IMR-90 (cell line): ENCODE results near the gene KIF20B. TPM values are rescaled to one million over a fixed set of nuclear protein-coding genes. Genes with fewer than 3 reads are reported as not detected.

ENCODE experiments used
- ATAC-seq: fragments of 200-7000 bp; cut with Tn5 transposase; 2 replicates; pipeline ENCODE4 v1.9.1; 2020; ENCODE audit warnings: low read depth, mild to moderate bottlenecking, moderate library complexity
- Bru-seq: library from RNA; stranded (reverse); fragments of 400-500 nt; gene quantifications from one replicate; lab custom pipeline; 2021; lab: Mats Ljungman, UMichigan
- BruChase-seq, 2 experiments: library from RNA; stranded (reverse); fragments of 400-500 nt; gene quantifications; one replicate each; lab custom pipeline; 2021; lab: Mats Ljungman, UMichigan
- BruUV-seq: library from RNA; stranded (reverse); fragments of 400-500 nt; replicated peaks from 2 replicates; lab custom pipeline; 2021; lab: Mats Ljungman, UMichigan
- CTCF ChIA-PET: fragments of 300-600 bp; formaldehyde crosslinking; extraction: SDS; loops from one replicate; lab custom pipeline; 2021; ENCODE audit warnings: antibody characterized with exemption; lab: Yijun Ruan, JAX
- POLR2A ChIA-PET: fragments of 300-600 bp; sonication (Branson Sonifier 250); formaldehyde crosslinking; loops from one replicate; lab custom pipeline; 2022; ENCODE audit warnings: antibody characterized with exemption; ENCODE audit not compliant: unreplicated experiment; lab: Charles Lee
- DNase-seq: peaks from one replicate; pipeline ENCODE4 v3.0.0; 2013
- H2AFZ ChIP-seq: replicated peaks from 2 replicates; pipeline ENCODE3; 2013; ENCODE audit warnings: low read length, mild to moderate bottlenecking; ENCODE audit not compliant: poor library complexity
- H2AK5ac ChIP-seq: 2 replicates; pipeline ENCODE4 v1.6.1; 2013; ENCODE audit warnings: low read depth, low read length, inconsistent platforms
- H2AK9ac ChIP-seq: replicated peaks from 2 replicates; pipeline ENCODE3; 2013; ENCODE audit warnings: mild to moderate bottlenecking, low read depth, low read length, moderate library complexity; ENCODE audit not compliant: poor library complexity
- H2BK120ac ChIP-seq: 2 replicates; pipeline ENCODE4 v1.6.1; 2013; ENCODE audit warnings: low read depth, low read length, inconsistent platforms
- H2BK15ac ChIP-seq: 3 replicates; pipeline ENCODE4 v1.6.1; 2013; ENCODE audit warnings: low read depth, low read length, inconsistent platforms
- H2BK20ac ChIP-seq: 2 replicates; pipeline ENCODE4 v1.6.1; 2013; ENCODE audit warnings: low read depth, mild to moderate bottlenecking, inconsistent platforms, low read length, moderate library complexity
- H2BK5ac ChIP-seq: 2 replicates; pipeline ENCODE4 v1.6.1; 2013; ENCODE audit warnings: mild to moderate bottlenecking, low read depth, low read length, inconsistent platforms; ENCODE audit not compliant: poor library complexity, severe bottlenecking
- H3K14ac ChIP-seq: replicated peaks from 2 replicates; pipeline ENCODE4 v1.6.1; 2013; ENCODE audit warnings: low read depth, low read length, inconsistent platforms
- H3K18ac ChIP-seq: 2 replicates; pipeline ENCODE4 v1.6.1; 2013; ENCODE audit warnings: low read depth, low read length, control low read depth
- H3K23ac ChIP-seq: 2 replicates; pipeline ENCODE4 v1.6.1; 2013; ENCODE audit warnings: low read depth, low read length, inconsistent platforms
- H3K27ac ChIP-seq: 2 replicates; pipeline ENCODE4 v1.5.1; 2013; ENCODE audit warnings: mild to moderate bottlenecking, control low read depth, low read length; ENCODE audit not compliant: insufficient read depth
- H3K27me3 ChIP-seq: 2 replicates; pipeline ENCODE4 v1.6.1; 2013; ENCODE audit warnings: low read length; ENCODE audit not compliant: control insufficient read depth, insufficient read depth
- H3K36me3 ChIP-seq: 2 replicates; pipeline ENCODE4 v1.6.1; 2013; ENCODE audit warnings: low read length, mixed read lengths; ENCODE audit not compliant: control insufficient read depth, insufficient read depth
- H3K4ac ChIP-seq: 2 replicates; pipeline ENCODE4 v1.6.1; 2013; ENCODE audit warnings: low read depth, low read length, inconsistent platforms
- H3K4me1 ChIP-seq: 2 replicates; pipeline ENCODE4 v1.6.1; 2013; ENCODE audit warnings: low read length, mixed read lengths; ENCODE audit not compliant: control insufficient read depth, insufficient read depth
- H3K4me2 ChIP-seq: 2 replicates; pipeline ENCODE4 v1.6.1; 2013; ENCODE audit warnings: low read depth, mild to moderate bottlenecking, control low read depth, low read length, moderate library complexity
- H3K4me3 ChIP-seq: 2 replicates; pipeline ENCODE4 v1.5.1; 2013; ENCODE audit warnings: low read depth, mild to moderate bottlenecking, control low read depth, low read length, moderate library complexity; ENCODE audit not compliant: insufficient read depth
- H3K56ac ChIP-seq: 2 replicates; pipeline ENCODE4 v1.6.1; 2013; ENCODE audit warnings: low read length, inconsistent platforms; ENCODE audit not compliant: insufficient read depth; ENCODE audit errors: extremely low read depth
- H3K79me1 ChIP-seq, 2 experiments: 2 replicates each; pipeline ENCODE4 v1.6.1; 2013; ENCODE audit warnings: low read length in 2 of 2, inconsistent platforms in 1 of 2, low read depth in 1 of 2
- H3K9ac ChIP-seq: 2 replicates; pipeline ENCODE4 v1.6.1; 2013; ENCODE audit warnings: low read depth, low read length, control low read depth
- H3K9me1 ChIP-seq: 2 replicates; pipeline ENCODE4 v1.6.1; 2013; ENCODE audit warnings: low read length, inconsistent platforms; ENCODE audit not compliant: insufficient read depth
- H3K9me3 ChIP-seq: 2 replicates; pipeline ENCODE4 v1.6.1; 2013; ENCODE audit warnings: low read length; ENCODE audit not compliant: control insufficient read depth, insufficient read depth
- H4K20me1 ChIP-seq: 2 replicates; pipeline ENCODE4 v1.6.1; 2013; ENCODE audit warnings: low read length, inconsistent platforms; ENCODE audit not compliant: insufficient read depth
- H4K5ac ChIP-seq: 2 replicates; pipeline ENCODE4 v1.6.1; 2013; ENCODE audit warnings: mild to moderate bottlenecking, low read depth, low read length, control low read depth
- H4K8ac ChIP-seq, 2 experiments: 2 replicates each; pipeline ENCODE4 v1.6.1; 2013; ENCODE audit warnings: low read depth in 2 of 2, low read length in 2 of 2, control low read depth in 1 of 2, inconsistent platforms in 1 of 2
- H4K91ac ChIP-seq: 2 replicates; pipeline ENCODE4 v1.6.1; 2013; ENCODE audit warnings: low read depth, low read length, inconsistent platforms; ENCODE audit not compliant: insufficient read depth
- CEBPB ChIP-seq: IDR thresholded peaks from 2 replicates; pipeline ENCODE4 v1.6.1; 2012; ENCODE audit warnings: low read depth, low read length, improper control_type of control experiment
- CHD1 ChIP-seq: IDR thresholded peaks from 2 replicates; pipeline ENCODE4 v1.6.1; 2012; ENCODE audit warnings: low read depth, low read length, improper control_type of control experiment
- CTCF ChIP-seq: conservative IDR thresholded peaks from 2 replicates; pipeline ENCODE4 v1.5.1; 2012; ENCODE audit warnings: mild to moderate bottlenecking, low read depth, low read length, improper control_type of control experiment
- ELK1 ChIP-seq: fragments of 150-350 bp; IDR thresholded peaks from 2 replicates; pipeline ENCODE4 v1.6.1; 2016; ENCODE audit warnings: low read depth, mild to moderate bottlenecking, low read length, moderate library complexity, borderline replicate concordance
- FOS ChIP-seq: fragments of 150-350 bp; IDR thresholded peaks from 2 replicates; pipeline ENCODE4 v1.6.1; 2016; ENCODE audit warnings: low read depth, low read length
- MAFK ChIP-seq: IDR thresholded peaks from 2 replicates; pipeline ENCODE4 v1.6.1; 2012; ENCODE audit warnings: low read depth, low read length, improper control_type of control experiment
- MXI1 ChIP-seq: IDR thresholded peaks from 2 replicates; pipeline ENCODE4 v1.6.1; 2012; ENCODE audit warnings: low read depth, mild to moderate bottlenecking, low read length, moderate library complexity, borderline replicate concordance
- NFE2L2 ChIP-seq: fragments of 150-350 bp; IDR thresholded peaks from 2 replicates; pipeline ENCODE4 v1.6.1; 2016; ENCODE audit warnings: low read depth, mild to moderate bottlenecking, low read length
- RAD21 ChIP-seq: IDR thresholded peaks from 2 replicates; pipeline ENCODE4 v1.6.1; 2012; ENCODE audit warnings: low read length, improper control_type of control experiment
- RFX5 ChIP-seq: IDR thresholded peaks from 2 replicates; pipeline ENCODE4 v1.8.0; 2012; ENCODE audit warnings: low read depth, mild to moderate bottlenecking, low read length, moderate library complexity
- SMC3 ChIP-seq: fragments of 150-350 bp; IDR thresholded peaks from 2 replicates; pipeline ENCODE4 v1.6.1; 2016; ENCODE audit warnings: low read depth, mild to moderate bottlenecking, antibody characterized with exemption, low read length, moderate library complexity
- WGBS, 2 experiments: methylation state at CpG; one replicate each; pipeline versions ENCODE4 v1.1.5 to v1.1.7; 2013; ENCODE audit warnings: missing lambda C conversion rate in 2 of 2; ENCODE audit not compliant: insufficient read length in 1 of 2; ENCODE audit errors: extremely low coverage in 2 of 2; 5-methylcytosine and 5-hydroxymethylcytosine counted together
- dilution Hi-C: fragments of 300-500 bp; cut with HindIII; formaldehyde crosslinking; loops from one replicate; pipeline ENCODE4 v1.14.3; 2018; ENCODE audit warnings: low sequenced_read_pairs; ENCODE audit not compliant: unreplicated experiment
- in situ Hi-C: fragments of 300-500 bp; cut with MboI; formaldehyde crosslinking; loops from 3 replicates; pipeline ENCODE4 v1.14.3; 2019; ENCODE audit warnings: low sequenced_read_pairs, inconsistent platforms, mixed read lengths
- intact Hi-C: fragments of 100-400 bp; cut with micrococcal nuclease; formaldehyde crosslinking; loops from 2 replicates; pipeline ENCODE4 v1.10.0; 2022
- long read RNA-seq: library from polyadenylated mRNA; unstranded; transcript quantifications from one replicate; pipeline ENCODE4 v2.0.0, GENCODE V29; 2021; ENCODE audit not compliant: unreplicated experiment
- polyA plus RNA-seq, 3 experiments: library from polyadenylated mRNA; depleted of rRNA; stranded (reverse); fragments of >200 nt; gene quantifications; 2 replicates each; pipeline ENCODE4 v1.2.3, GENCODE V29; 2012; ENCODE audit warnings: low replicate concordance in 1 of 3
- total RNA-seq: library from RNA; depleted of rRNA; stranded (reverse); fragments of >200 nt; gene quantifications from 2 replicates; pipeline ENCODE4 v1.2.3, GENCODE V29; 2012; rRNA removed

The KIF20B gene
- total RNA-seq (16.1 and 23.5 TPM in 2 replicates), polyA plus RNA-seq (2012; rRNA removed) (2.7 and 3.1 TPM in 2 replicates), Bru-seq, nascent RNA (percentile 59 among the genes with signal in this experiment), BruChase-seq, experiment 1, labeled RNA remaining after a 6-hour chase (percentile 45 among the genes with signal in this experiment), BruChase-seq, experiment 2, labeled RNA remaining after a 2-hour chase (percentile 50 among the genes with signal in this experiment)
- polyA plus RNA-seq (2012; cell fraction: cytosol; rRNA removed): 0.11 and 0.23 TPM in 2 replicates
- 0.35 and 2.2 TPM in 2 replicates for polyA plus RNA-seq (2012; cell fraction: nucleus; rRNA removed; ENCODE audit: low replicate concordance)
- long read RNA-seq, partial matches to known transcripts: 8 of 10 reads
- long read RNA-seq, other reads (novel, unspliced or antisense): 2 of 10 reads

- peak within 1 kb of the TSS; percentile 91 to 95 for H4K8ac ChIP-seq
- peak within 1 kb of the TSS; percentile 90 for H3K27ac ChIP-seq
- peak within 1 kb of the TSS; percentile 10; the same call in 1 of the 2 replicates for H2BK20ac ChIP-seq
- H3K4ac ChIP-seq: peak within 1 kb of the TSS; percentile 87
- peak within 1 kb of the TSS; percentile 95 for H4K91ac ChIP-seq
- H2BK5ac ChIP-seq: peak within 1 kb of the TSS; percentile 89
- H2AK5ac ChIP-seq: peak within 1 kb of the TSS; percentile 32; the same call in 1 of the 2 replicates
- ChIA-PET CTCF (interaction anchor here (0.6 to 1.0 kb wide), 3 partner anchors 10 to 129 kb away, joined by 3 to 5 read pairs (median 3); no protein-coding TSS in a partner anchor), POLR2A (interaction anchor here (0.6 kb wide), 1 partner anchor 58 kb away, joined by 3 read pairs; no protein-coding TSS in a partner anchor)
- H3K4me3 ChIP-seq: peak within 1 kb of the TSS; percentile 77
- H3K9ac ChIP-seq: peak within 1 kb of the TSS; percentile 84
- peak within 1 kb of the TSS; percentile 76; the same call in 2 of the 3 replicates for H2BK15ac ChIP-seq
- 0 out of 2 replicates have a peak, but pooled peaks cover 2% of the 10 kb centered on the region for H3K9me1 ChIP-seq
- H3K4me2 ChIP-seq: peak within 1 kb of the TSS; percentile 70
- DNase-seq (peak; percentile 95), ATAC-seq (peak; percentile 100)
- H3K9me3 ChIP-seq: no peaks in the 10 kb centered on the region
- peak within 1 kb of the TSS; percentile 68 for H3K18ac ChIP-seq
- peak within 1 kb of the TSS; percentile 54; the same call in 1 of the 2 replicates for H2BK120ac ChIP-seq
- H2AK9ac ChIP-seq: peak within 1 kb of the TSS; percentile 91
- H4K5ac ChIP-seq: peak within 1 kb of the TSS; percentile 69
- intact Hi-C loops: loop anchor here (2.0 to 5.0 kb wide), 5 partner anchors 44 to 275 kb away; partner anchors contain the start of gene PANK1
- H3K27me3 ChIP-seq: no peaks in the 10 kb centered on the region
- peak within 1 kb of the TSS; percentile 90 for H3K23ac ChIP-seq
- no TSS peak for BruUV-seq
- peak within 1 kb of the TSS; percentile 99 for H2AFZ ChIP-seq
- H3K56ac ChIP-seq: peak within 1 kb of the TSS; percentile 80
- H3K4me1 ChIP-seq: peaks cover 2% of the 10 kb centered on the region; the same call in 1 of the 2 replicates
- WGBS, 2 experiments: 0% methylated on average over 15 of the region's 48 CpGs; no CpG with 5 or more reads in 1 of the 2 experiments
- H4K20me1 ChIP-seq: no peaks in the 10 kb centered on the region
- dilution Hi-C loops: no loop called here
- H3K79me1 ChIP-seq: peaks cover 5 to 11% of the 10 kb centered on the region in 2 experiments; a peak in 3 of 4 replicates
- in situ Hi-C loops: no loop called here
- peak within 1 kb of the TSS; percentile 82 for H3K14ac ChIP-seq
- no peaks in the 10 kb centered on the region for H3K36me3 ChIP-seq
- TF ChIP-seq RFX5: no peak
- TF ChIP-seq CTCF: peak; percentile 54
- no peak for TF ChIP-seq CHD1
- TF ChIP-seq NFE2L2: no peak
- TF ChIP-seq MAFK: no peak
- TF ChIP-seq RAD21: peak; percentile 56
- peak; percentile 98 for TF ChIP-seq MXI1
- TF ChIP-seq SMC3: peak; percentile 32
- TF ChIP-seq ELK1: no peak
- TF ChIP-seq FOS: peak; percentile 38
- TF ChIP-seq CEBPB: 0 out of 2 replicates have a peak, but pooled peaks have one; percentile 12
Observed at GRCh38 chr10:89701242-89702120, at the start of gene KIF20B. KIF20B (plus strand) TSS chr10:89701590; CDS start chr10:89705295, 3,705 bp downstream.
